HEK293T (cell line): Measurements from ENCODE around the gene GDI1.

ENCODE experiments used
- ARNT ChIP-seq: fragments of 450-650 bp; IDR thresholded peaks from 2 replicates; pipeline ENCODE4 v1.6.1; 2017; ENCODE audit warnings: mild to moderate bottlenecking
- BHLHE40 ChIP-seq: fragments of 450-650 bp; IDR thresholded peaks from 2 replicates; pipeline ENCODE4 v1.6.1; 2016; ENCODE audit warnings: mild to moderate bottlenecking, moderate library complexity, borderline replicate concordance
- CTBP1 ChIP-seq: fragments of 450-650 bp; IDR thresholded peaks from 2 replicates; pipeline ENCODE4 v1.6.1; 2016; ENCODE audit warnings: borderline replicate concordance
- ELF4 ChIP-seq: fragments of 450-650 bp; IDR thresholded peaks from 2 replicates; pipeline ENCODE4 v1.6.1; 2017; ENCODE audit warnings: antibody characterized with exemption
- FOXA1 ChIP-seq: fragments of 450-650 bp; IDR thresholded peaks from 2 replicates; pipeline ENCODE4 v1.6.1; 2016; ENCODE audit warnings: mild to moderate bottlenecking
- FOXK2 ChIP-seq: fragments of 450-650 bp; IDR thresholded peaks from 2 replicates; pipeline ENCODE4 v1.6.1; 2016; ENCODE audit warnings: mild to moderate bottlenecking
- FOXM1 ChIP-seq: fragments of 450-650 bp; IDR thresholded peaks from 2 replicates; pipeline ENCODE4 v1.6.1; 2017; ENCODE audit warnings: mild to moderate bottlenecking, borderline replicate concordance
- HDGF ChIP-seq: fragments of 450-650 bp; IDR thresholded peaks from 2 replicates; pipeline ENCODE4 v1.6.1; 2017; ENCODE audit warnings: antibody characterized with exemption, borderline replicate concordance
- L3MBTL2 ChIP-seq: fragments of 450-650 bp; conservative IDR thresholded peaks from 2 replicates; pipeline ENCODE4 v1.6.1; 2016; ENCODE audit warnings: mild to moderate bottlenecking
- LEF1 ChIP-seq: fragments of 450-650 bp; IDR thresholded peaks from 2 replicates; pipeline ENCODE4 v1.6.1; 2017; ENCODE audit warnings: mild to moderate bottlenecking, borderline replicate concordance
- PKNOX1 ChIP-seq: fragments of 450-650 bp; IDR thresholded peaks from 2 replicates; pipeline ENCODE4 v1.6.1; 2016
- SP1 ChIP-seq: fragments of 450-650 bp; IDR thresholded peaks from 2 replicates; pipeline ENCODE4 v1.6.1; 2017
- SUZ12 ChIP-seq: fragments of 450-650 bp; IDR thresholded peaks from 2 replicates; pipeline ENCODE4 v1.6.1; 2016; ENCODE audit warnings: mild to moderate bottlenecking
- ZNF384 ChIP-seq: fragments of 450-650 bp; IDR thresholded peaks from 2 replicates; pipeline ENCODE4 v1.6.1; 2016

- no peak for TF ChIP-seq L3MBTL2
- TF ChIP-seq ARNT = no peak
- TF ChIP-seq SP1 = no peak
- no peak for TF ChIP-seq SUZ12
- no peak for TF ChIP-seq PKNOX1
- no peak for TF ChIP-seq HDGF
- no peak for TF ChIP-seq FOXA1
- no peak for TF ChIP-seq ELF4
- TF ChIP-seq FOXK2 = no peak
- TF ChIP-seq BHLHE40 = no peak
- TF ChIP-seq CTBP1 = no peak
- no peak for TF ChIP-seq ZNF384
- TF ChIP-seq FOXM1 = no peak
- no peak for TF ChIP-seq LEF1
Observed at GRCh38 chrX:154430479-154430878, 6.5 kb upstream of the GDI1 start.
